ENCODE data around the gene PCK2.

Gene PCK2

DNA sequence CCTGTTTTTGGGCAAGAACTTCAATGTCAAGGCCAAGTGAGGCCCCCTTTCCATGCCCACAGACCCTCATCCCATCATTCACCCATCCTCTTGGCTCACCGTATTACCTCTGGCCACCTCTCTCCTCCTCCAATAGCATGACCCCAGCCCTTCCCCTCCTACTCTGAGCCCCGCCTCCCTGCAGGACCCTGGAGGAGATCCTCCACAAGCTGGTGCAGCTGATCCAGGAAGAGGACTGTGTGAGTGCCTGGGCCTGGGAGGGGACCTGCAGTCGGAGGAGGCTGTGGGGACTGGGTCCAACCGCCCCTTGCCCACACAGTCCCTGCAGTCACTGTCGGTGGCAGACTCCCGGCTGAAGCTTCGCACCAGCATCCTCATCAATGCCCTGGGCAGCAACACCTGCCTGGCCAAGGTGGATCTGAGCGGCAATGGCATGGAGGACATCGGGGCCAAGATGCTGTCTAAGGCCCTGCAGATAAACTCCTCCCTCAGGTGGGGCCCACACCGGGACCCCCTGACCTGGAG, 35.1 kb upstream of the PCK2 start:
- TF ChIP-seq, protein P1, sequence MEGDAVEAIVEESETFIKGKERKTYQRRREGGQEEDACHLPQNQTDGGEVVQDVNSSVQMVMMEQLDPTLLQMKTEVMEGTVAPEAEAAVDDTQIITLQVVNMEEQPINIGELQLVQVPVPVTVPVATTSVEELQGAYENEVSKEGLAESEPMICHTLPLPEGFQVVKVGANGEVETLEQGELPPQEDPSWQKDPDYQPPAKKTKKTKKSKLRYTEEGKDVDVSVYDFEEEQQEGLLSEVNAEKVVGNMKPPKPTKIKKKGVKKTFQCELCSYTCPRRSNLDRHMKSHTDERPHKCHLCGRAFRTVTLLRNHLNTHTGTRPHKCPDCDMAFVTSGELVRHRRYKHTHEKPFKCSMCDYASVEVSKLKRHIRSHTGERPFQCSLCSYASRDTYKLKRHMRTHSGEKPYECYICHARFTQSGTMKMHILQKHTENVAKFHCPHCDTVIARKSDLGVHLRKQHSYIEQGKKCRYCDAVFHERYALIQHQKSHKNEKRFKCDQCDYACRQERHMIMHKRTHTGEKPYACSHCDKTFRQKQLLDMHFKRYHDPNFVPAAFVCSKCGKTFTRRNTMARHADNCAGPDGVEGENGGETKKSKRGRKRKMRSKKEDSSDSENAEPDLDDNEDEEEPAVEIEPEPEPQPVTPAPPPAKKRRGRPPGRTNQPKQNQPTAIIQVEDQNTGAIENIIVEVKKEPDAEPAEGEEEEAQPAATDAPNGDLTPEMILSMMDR (conservative IDR thresholded peaks at IDR 0.05): no peak
- TF ChIP-seq ZFX (IDR thresholded peaks at IDR 0.05): no peak
- no peak overlapping the region for H3K27ac ChIP-seq

DNA sequence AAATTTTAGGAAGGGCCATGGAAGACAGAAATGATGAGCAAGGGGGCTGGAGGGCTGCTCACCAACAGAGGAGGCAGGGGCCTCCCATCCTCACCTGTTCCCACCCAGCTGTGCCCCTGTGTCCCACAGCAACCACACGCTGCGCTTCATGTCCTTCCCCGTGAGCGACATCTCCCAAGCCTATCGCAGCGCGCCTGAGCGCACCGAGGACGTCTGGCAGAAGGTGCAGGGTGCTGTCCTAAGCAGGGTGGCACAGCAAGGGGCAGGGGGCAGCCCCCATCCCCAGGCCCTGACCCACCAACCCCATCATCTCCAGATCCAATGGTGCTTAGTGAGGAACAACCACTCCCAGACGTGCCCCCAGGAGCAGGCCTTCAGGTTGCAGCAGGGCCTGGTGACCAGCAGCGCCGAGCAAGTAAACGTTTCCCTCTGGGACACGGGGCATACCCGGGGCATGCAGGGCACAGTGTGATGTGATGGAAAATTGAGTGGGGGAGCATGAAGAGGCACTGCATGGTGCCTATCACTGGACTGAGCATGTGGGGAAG, 34.2 kb upstream of the PCK2 start:
- TF ChIP-seq ZFX (IDR thresholded peaks at IDR 0.05): no peak
- TF ChIP-seq, protein P1 (conservative IDR thresholded peaks at IDR 0.05): no peak
- H3K27ac ChIP-seq: no peak overlapping the region

DNA sequence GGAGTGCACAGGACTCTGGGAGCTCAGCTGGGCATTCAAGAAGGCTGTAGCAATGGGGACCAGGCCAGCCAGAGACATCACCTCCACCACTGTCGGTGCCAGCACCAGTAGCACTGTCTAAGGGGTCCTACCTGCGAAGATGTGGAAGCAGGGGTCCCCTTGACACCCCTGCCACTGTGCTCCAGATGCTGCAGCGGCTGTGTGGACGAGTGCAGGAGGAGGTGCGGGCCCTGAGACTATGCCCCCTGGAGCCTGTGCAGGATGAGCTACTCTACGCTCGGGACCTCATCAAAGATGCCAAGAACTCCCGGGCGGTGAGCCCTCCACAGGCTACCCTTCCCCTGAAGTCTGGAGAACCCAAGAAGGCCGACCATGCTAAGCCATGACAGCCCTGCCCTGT, 33.7 kb upstream of the PCK2 start:
- TF ChIP-seq, protein P1 (conservative IDR thresholded peaks at IDR 0.05): no peak
- TF ChIP-seq ZFX (IDR thresholded peaks at IDR 0.05): no peak
- no peak overlapping the region for H3K27ac ChIP-seq

- no peak for TF ChIP-seq ZFX (IDR thresholded peaks at IDR 0.05)
- TF ChIP-seq, protein P1 (conservative IDR thresholded peaks at IDR 0.05): no peak
- H3K27ac ChIP-seq: no peak overlapping the region
Measured at GRCh38 chr14:24060984-24061913, 32.9 kb upstream of the PCK2 start.

DNA sequence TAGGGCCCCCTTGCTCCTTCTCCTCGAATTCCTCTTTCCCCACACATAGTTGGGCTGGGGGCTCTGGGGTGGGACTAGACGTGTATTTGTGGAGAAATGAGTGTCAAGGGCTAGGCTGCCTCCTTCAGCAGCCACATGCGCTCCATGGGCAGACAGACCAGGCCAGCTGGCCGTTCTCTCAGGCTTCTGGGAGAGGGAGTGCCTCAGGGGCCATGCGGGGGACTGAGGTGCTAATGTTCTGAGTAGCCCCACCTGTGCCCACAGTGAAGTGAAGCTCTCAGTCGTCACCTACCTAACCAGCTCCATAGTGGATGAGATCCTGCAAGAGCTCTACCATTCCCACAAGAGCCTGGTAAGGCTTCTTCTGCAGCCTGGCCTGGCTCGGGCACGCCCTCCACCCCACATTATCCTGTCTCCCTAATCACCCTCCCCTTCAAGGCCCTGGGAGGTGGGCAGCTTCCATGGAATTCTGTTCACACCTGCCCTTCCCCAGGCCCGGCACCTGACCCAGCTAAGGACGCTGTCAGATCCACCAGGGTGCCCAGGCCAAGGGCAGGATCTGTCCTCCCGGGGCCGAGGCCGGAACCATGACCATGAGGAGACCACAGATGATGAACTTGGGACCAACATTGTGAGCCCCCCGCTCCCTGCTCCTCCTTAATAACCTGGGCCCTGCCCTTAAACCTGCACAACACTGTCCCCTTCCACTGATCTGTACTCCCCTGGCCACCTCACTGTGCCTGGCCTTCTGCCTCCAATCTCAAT, 31.7 kb upstream of the PCK2 start:
- H3K27ac ChIP-seq: no peak overlapping the region
- TF ChIP-seq ZFX (IDR thresholded peaks at IDR 0.05): no peak
- TF ChIP-seq, protein P1 (conservative IDR thresholded peaks at IDR 0.05): no peak

- TF ChIP-seq, protein P1 (conservative IDR thresholded peaks at IDR 0.05): no peak
- TF ChIP-seq ZFX (IDR thresholded peaks at IDR 0.05): no peak
- no peak overlapping the region for H3K27ac ChIP-seq
Measured at GRCh38 chr14:24063263-24063836, 30.8 kb upstream of the PCK2 start.
